ENCODE results near the gene MDK.

DNA sequence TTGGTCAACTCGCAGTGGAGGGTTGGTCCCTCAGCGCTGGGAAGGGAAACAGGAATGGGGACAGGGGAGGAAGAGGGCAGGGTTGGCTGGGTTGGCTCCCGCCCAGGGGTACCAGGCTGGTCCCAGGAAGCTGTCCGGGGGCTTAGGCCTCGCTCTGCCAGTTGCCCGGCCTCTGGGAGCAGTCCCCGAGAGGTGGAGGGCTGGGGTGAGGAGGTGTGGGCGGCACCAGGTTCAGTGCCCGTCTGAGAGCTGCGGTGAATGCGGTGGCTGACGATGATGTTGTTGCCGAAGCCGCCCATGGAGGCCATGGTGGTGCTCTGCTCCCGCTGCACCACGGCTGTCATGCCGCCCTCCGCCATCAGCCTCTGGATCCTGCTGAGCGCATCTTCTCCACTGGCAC lies 16.1 kb downstream of the MDK start:
- TF ChIP-seq, protein P1, sequence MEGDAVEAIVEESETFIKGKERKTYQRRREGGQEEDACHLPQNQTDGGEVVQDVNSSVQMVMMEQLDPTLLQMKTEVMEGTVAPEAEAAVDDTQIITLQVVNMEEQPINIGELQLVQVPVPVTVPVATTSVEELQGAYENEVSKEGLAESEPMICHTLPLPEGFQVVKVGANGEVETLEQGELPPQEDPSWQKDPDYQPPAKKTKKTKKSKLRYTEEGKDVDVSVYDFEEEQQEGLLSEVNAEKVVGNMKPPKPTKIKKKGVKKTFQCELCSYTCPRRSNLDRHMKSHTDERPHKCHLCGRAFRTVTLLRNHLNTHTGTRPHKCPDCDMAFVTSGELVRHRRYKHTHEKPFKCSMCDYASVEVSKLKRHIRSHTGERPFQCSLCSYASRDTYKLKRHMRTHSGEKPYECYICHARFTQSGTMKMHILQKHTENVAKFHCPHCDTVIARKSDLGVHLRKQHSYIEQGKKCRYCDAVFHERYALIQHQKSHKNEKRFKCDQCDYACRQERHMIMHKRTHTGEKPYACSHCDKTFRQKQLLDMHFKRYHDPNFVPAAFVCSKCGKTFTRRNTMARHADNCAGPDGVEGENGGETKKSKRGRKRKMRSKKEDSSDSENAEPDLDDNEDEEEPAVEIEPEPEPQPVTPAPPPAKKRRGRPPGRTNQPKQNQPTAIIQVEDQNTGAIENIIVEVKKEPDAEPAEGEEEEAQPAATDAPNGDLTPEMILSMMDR (conservative IDR thresholded peaks at IDR 0.05) = no peak
- TF ChIP-seq EZH2 (IDR thresholded peaks at IDR 0.05; ENCODE audit: low read depth) = no peak
